Spleen (tissue), 11 donors: ENCODE data around the gene TBX4. TPM values are rescaled to one million over a fixed set of nuclear protein-coding genes. Genes with fewer than 3 reads are reported as not detected.

Experiments used
- DNase-seq: peaks from one replicate; pipeline ENCODE4 v3.0.0-alpha.2; 2020
- H3K27ac ChIP-seq, 8 donors: fragments of 200-600 bp; sonication (generic) in 7 of 8; 1 replicate in 4 of 8; 2 replicates in 4 of 8; pipeline versions ENCODE4 v1.5.0 to v1.8.0; 2016 to 2021; ENCODE audit warnings: inconsistent platforms in 4 of 8, mild to moderate bottlenecking in 4 of 8, moderate library complexity in 1 of 8
- H3K27me3 ChIP-seq, 7 donors: fragments of 200-600 bp; sonication (generic) in 6 of 7; replicated peaks in 1 of 7; 1 replicate in 4 of 7; 2 replicates in 3 of 7; pipeline versions ENCODE4 v1.5.0 to v1.8.0; 2016 to 2021; ENCODE audit warnings: inconsistent platforms in 3 of 7, mild to moderate bottlenecking in 1 of 7
- H3K36me3 ChIP-seq, 6 donors: fragments of 200-600 bp; sonication (generic) in 5 of 6; 1 replicate in 4 of 6; 2 replicates in 2 of 6; pipeline versions ENCODE4 v1.5.0 to v1.8.0; 2016 to 2021; ENCODE audit warnings: inconsistent platforms in 2 of 6
- H3K4me1 ChIP-seq, 6 donors: fragments of 200-600 bp; sonication (generic) in 5 of 6; 1 replicate in 3 of 6; 2 replicates in 3 of 6; pipeline versions ENCODE4 v1.5.0 to v1.8.0; 2016 to 2021; ENCODE audit warnings: inconsistent platforms in 3 of 6
- H3K4me3 ChIP-seq, 8 donors: fragments of 200-600 bp; sonication (generic) in 7 of 8; 1 replicate in 4 of 8; 2 replicates in 4 of 8; pipeline versions ENCODE4 v1.5.0 to v1.8.0; 2016 to 2021; ENCODE audit warnings: inconsistent platforms in 4 of 8, mild to moderate bottlenecking in 4 of 8, moderate library complexity in 2 of 8
- H3K9me3 ChIP-seq, 8 donors: fragments of 200-600 bp; sonication (generic) in 7 of 8; 1 replicate in 4 of 8; 2 replicates in 4 of 8; pipeline versions ENCODE4 v1.5.0 to v1.8.0; 2016 to 2021; ENCODE audit warnings: inconsistent platforms in 4 of 8
- CTCF ChIP-seq, 11 experiments: fragments of 200-600 bp in 7 of 11; fragments of 450-650 bp in 4 of 11; sonication (generic) in 4 of 11; IDR thresholded peaks in 8 of 11; conservative IDR thresholded peaks in 3 of 11; 1 replicate in 7 of 11; 2 replicates in 4 of 11; pipeline versions ENCODE4 v1.4.0 to v1.8.0; 2016 to 2021; ENCODE audit warnings: antibody characterized with exemption in 11 of 11, inconsistent platforms in 4 of 11, mild to moderate bottlenecking in 1 of 11
- POLR2A ChIP-seq, 3 donors: fragments of 450-650 bp; IDR thresholded peaks; one replicate each; pipeline ENCODE4 v1.5.1; 2017; ENCODE audit warnings: antibody characterized with exemption in 3 of 3, mild to moderate bottlenecking in 1 of 3
- POLR2AphosphoS5 ChIP-seq, 3 donors: sonication (generic); formaldehyde crosslinking; IDR thresholded peaks; one replicate each; pipeline ENCODE4 v1.5.1; 2017; ENCODE audit warnings: antibody characterized with exemption in 3 of 3
- WGBS, 5 donors: extraction: QIAGEN DNeasy Blood & Tissue Kit in 3 of 5; methylation state at CpG; one replicate each; pipeline versions ENCODE4 v1.1.5 to v1.1.7; 2013 to 2018; 5-methylcytosine and 5-hydroxymethylcytosine counted together
- intact Hi-C: fragments of 100-400 bp; cut with DNase I; formaldehyde crosslinking; loops from one replicate; pipeline ENCODE4 v1.15.0; 2023; ENCODE audit warnings: low total_unique reads
- polyA plus RNA-seq, 3 donors: library from polyadenylated mRNA; stranded (reverse); fragments of 200-250 nt; gene quantifications; one replicate each; pipeline ENCODE4 v1.2.1, GENCODE V29; 2013
- total RNA-seq, 7 donors: library from RNA; depleted of rRNA in 3 of 7; stranded (reverse); fragments of >200 nt in 3 of 7; fragmentation: NEBNext Ultra II Directional in 4 of 7; extraction: Animal tissue kit (Norgen Biotek cat#: 25700) in 4 of 7; gene quantifications; one replicate each; pipeline versions ENCODE4 v1.1.0 to v1.2.1, GENCODE V29; 2016 to 2021
- donor health status: healthy with polysubstance abuse.
- donor health status: DM: no; HTN: no; CAD: no; lungs with moderate emphysema.
- donor health status: DM: no; HTN: no; CAD: no.
- donor health status: Bipolar disorder and iron deficiency.
- donor health status: healthy.
- donor health status: DM: no; HTN: no; CAD: no.
- donor health status: DM: yes; HTN: yes; CAD: no.

The TBX4 gene
- total and polyA plus RNA-seq, 10 donors: not detected

GRCh38 chr17:61517265-61517664 lies 65.0 kb downstream of the TBX4 start:
- Histone ChIP-seq H3K4me1 (no peaks in the 10 kb centered on the region), H3K4me3 (no peak overlapping the region), H3K36me3 (no peaks in the 10 kb centered on the region), H3K27ac (no peak overlapping the region), H3K27me3 (peaks cover 0 to 11% (median 0%) of the 10 kb centered on the region in 7 donors), H3K9me3 (no peaks in the 10 kb centered on the region)
- no peak for DNase-seq
- intact Hi-C loops: no loop called here
- 81 to 95% (median 91%) methylated on average over 3 of the region's 3 CpGs for WGBS, 5 donors
- no peak for TF ChIP-seq POLR2AphosphoS5 (IDR thresholded peaks at IDR 0.05)
- TF ChIP-seq POLR2A (IDR thresholded peaks at IDR 0.05): no peak
- no peak for TF ChIP-seq CTCF (IDR thresholded peaks at IDR 0.05 in 8 of 11, conservative IDR thresholded peaks at IDR 0.05 in 3 of 11)

DNA sequence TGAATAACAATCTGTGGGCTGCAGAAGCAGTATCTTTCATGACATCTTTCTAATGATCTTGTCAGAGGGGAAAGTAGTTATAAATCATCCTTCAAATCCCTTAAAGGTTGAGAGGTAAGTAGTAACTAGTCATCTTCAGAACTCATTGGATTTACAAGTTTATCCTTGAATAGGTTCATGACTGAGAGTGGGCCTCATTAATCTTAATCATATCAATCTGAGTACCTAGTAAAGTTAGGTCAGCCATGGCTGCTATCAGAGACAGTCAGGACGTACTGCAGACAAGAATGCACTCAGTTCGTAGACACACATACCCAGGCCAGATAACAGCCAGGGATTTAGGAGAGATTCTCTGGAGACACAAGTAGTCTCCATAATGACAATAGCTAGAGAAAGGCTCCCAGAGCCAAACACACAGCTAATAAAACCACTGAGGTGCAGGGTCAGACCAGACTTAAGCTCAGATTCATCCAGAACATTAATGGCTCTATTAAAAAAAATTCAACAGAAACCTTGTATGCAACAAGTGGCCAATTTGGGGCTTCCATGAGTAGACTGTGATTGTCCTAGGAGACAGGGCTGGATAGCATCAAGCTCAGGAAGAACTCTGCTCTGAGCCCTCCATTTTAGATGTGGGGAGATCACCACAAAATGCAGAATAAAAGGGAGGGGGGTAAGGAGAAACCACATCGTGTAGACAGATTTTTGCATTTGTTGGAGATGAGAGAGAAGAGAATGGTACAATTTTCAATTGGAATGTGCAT lies 65.8 kb downstream of the TBX4 start:
- intact Hi-C loops: no loop called here
- 68 to 79% (median 73%) methylated on average over 3 of the region's 3 CpGs for WGBS, 5 donors
- peaks cover 0 to 11% (median 0%) of the 10 kb centered on the region in 7 donors for H3K27me3 ChIP-seq
- no peaks in the 10 kb centered on the region for H3K4me1 ChIP-seq
- no peak overlapping the region for H3K27ac ChIP-seq
- H3K9me3 ChIP-seq: no peaks in the 10 kb centered on the region
- DNase-seq: no peak
- no peaks in the 10 kb centered on the region for H3K36me3 ChIP-seq
- TF ChIP-seq POLR2AphosphoS5 (IDR thresholded peaks at IDR 0.05) (no peak), CTCF (IDR thresholded peaks at IDR 0.05 in 8 of 11, conservative IDR thresholded peaks at IDR 0.05 in 3 of 11) (no peak), POLR2A (IDR thresholded peaks at IDR 0.05) (no peak)
- no peak overlapping the region for H3K4me3 ChIP-seq

- H3K4me1 ChIP-seq: no peaks in the 10 kb centered on the region
- intact Hi-C loops: no loop called here
- DNase-seq: no peak
- 63 to 81% (median 69%) methylated on average over 1 of the region's 1 CpG for WGBS, 5 donors
- TF ChIP-seq POLR2A (IDR thresholded peaks at IDR 0.05) (no peak), POLR2AphosphoS5 (IDR thresholded peaks at IDR 0.05) (no peak), CTCF (IDR thresholded peaks at IDR 0.05 in 8 of 11, conservative IDR thresholded peaks at IDR 0.05 in 3 of 11) (no peak)
- no peaks in the 10 kb centered on the region for H3K9me3 ChIP-seq
- no peak overlapping the region for H3K27ac ChIP-seq
- no peak overlapping the region for H3K4me3 ChIP-seq
- no peaks in the 10 kb centered on the region for H3K36me3 ChIP-seq
- H3K27me3 ChIP-seq: peaks cover 0 to 22% (median 4%) of the 10 kb centered on the region in 7 donors
Observed at GRCh38 chr17:61519139-61519538, 66.9 kb downstream of the TBX4 start.

DNA sequence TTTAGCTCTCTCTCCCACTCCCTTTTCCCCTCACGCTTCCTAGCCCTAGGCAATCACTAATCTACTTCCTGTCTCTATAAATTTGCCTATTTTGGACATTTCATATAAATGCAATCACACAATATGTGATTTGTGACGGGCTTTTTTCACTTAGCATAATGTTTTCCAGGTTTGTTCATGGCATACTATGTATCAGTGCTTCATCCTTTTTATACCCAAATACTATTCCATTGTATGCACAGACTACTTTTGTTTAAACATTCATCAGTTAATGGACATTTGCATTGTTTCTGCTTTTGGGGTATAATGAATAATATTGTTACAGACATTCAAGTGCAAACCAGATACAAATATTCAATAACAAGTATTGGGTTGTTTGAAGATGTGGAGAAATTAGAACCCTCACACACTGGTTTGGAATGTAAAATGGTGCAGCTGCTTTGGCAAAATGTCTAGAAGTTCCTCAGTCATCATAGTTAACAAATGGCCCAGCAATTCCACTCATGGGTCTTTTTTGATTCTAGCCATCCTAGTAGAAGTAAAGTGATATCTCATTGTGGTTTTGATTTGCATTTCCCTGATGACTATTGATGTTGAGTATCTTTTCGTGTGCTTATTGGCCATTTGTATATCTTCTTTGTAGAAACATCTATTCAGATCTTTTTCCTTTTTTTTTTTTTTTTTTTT lies 67.7 kb downstream of the TBX4 start:
- WGBS, 5 donors: 50 to 70% (median 60%) methylated on average over 3 of the region's 3 CpGs
- Histone ChIP-seq H3K4me1 (no peaks in the 10 kb centered on the region), H3K4me3 (no peak overlapping the region), H3K9me3 (no peaks in the 10 kb centered on the region), H3K27me3 (peaks cover 0 to 30% (median 5%) of the 10 kb centered on the region in 7 donors), H3K27ac (no peak overlapping the region), H3K36me3 (no peaks in the 10 kb centered on the region)
- DNase-seq: no peak
- intact Hi-C loops: no loop called here
- no peak for TF ChIP-seq POLR2AphosphoS5 (IDR thresholded peaks at IDR 0.05)
- no peak for TF ChIP-seq CTCF (IDR thresholded peaks at IDR 0.05 in 8 of 11, conservative IDR thresholded peaks at IDR 0.05 in 3 of 11)
- no peak for TF ChIP-seq POLR2A (IDR thresholded peaks at IDR 0.05)
